GM23338 (cell line): Measurements from ENCODE around the gene THADA.

Experiments used
- CREB1 ChIP-seq: fragments of 250-450 bp; sonication (Bioruptor Pico); IDR thresholded peaks from 2 replicates; pipeline ENCODE4 v1.5.0; 2020; ENCODE audit warnings: low read depth, mild to moderate bottlenecking, moderate library complexity
- CTCF ChIP-seq, 2 experiments: fragments of 200-600 bp in 1 of 2; sonication (generic) in 1 of 2; conservative IDR thresholded peaks; 2 replicates each; pipeline versions ENCODE4 v1.5.1 to v1.6.1; 2016 to 2017; ENCODE audit warnings: antibody characterized with exemption in 2 of 2, low read depth in 2 of 2, mild to moderate bottlenecking in 2 of 2, moderate library complexity in 1 of 2
- ETS1 ChIP-seq: IDR thresholded peaks from 2 replicates; pipeline ENCODE4 v1.6.1; 2016; ENCODE audit warnings: antibody characterized with exemption
- EZH2 ChIP-seq: fragments of 200-600 bp; sonication (generic); IDR thresholded peaks from one replicate; pipeline ENCODE4 v1.8.0; 2017; ENCODE audit warnings: antibody characterized with exemption, mild to moderate bottlenecking, low read depth; ENCODE audit not compliant: unreplicated experiment
- EZH2phosphoT487 ChIP-seq: fragments of 200-600 bp; sonication (generic); IDR thresholded peaks from one replicate; pipeline ENCODE4 v1.8.1; 2018; ENCODE audit warnings: antibody characterized with exemption; ENCODE audit not compliant: unreplicated experiment
- NANOG ChIP-seq: IDR thresholded peaks from 2 replicates; pipeline ENCODE4 v1.6.1; 2016; ENCODE audit warnings: antibody characterized with exemption, borderline replicate concordance
- POLR2AphosphoS5 ChIP-seq: IDR thresholded peaks from 2 replicates; pipeline ENCODE4 v1.6.1; 2016; ENCODE audit warnings: antibody characterized with exemption, low read depth
- REST ChIP-seq: IDR thresholded peaks from one replicate; pipeline ENCODE4 v1.6.1; 2018; ENCODE audit warnings: antibody characterized with exemption; ENCODE audit not compliant: unreplicated experiment
- ZNF114 ChIP-seq: fragments of 250-450 bp; sonication (Bioruptor Pico); IDR thresholded peaks from 2 replicates; pipeline ENCODE4 v1.5.0; 2020; ENCODE audit warnings: mild to moderate bottlenecking, moderate library complexity
- ZNF462 ChIP-seq: fragments of 250-450 bp; sonication (Bioruptor Pico); IDR thresholded peaks from 2 replicates; pipeline ENCODE4 v1.5.0; 2020; ENCODE audit warnings: mild to moderate bottlenecking, moderate library complexity

GRCh38 chr2:43402002-43402401, 193.8 kb downstream of the THADA start:
- TF ChIP-seq ZNF114 (CRISPR knock-in tag) = no peak
- TF ChIP-seq CTCF (conservative IDR thresholded peaks at IDR 0.05; ENCODE audit: low read depth in 2 of 2) = no peak
- TF ChIP-seq REST = no peak
- no peak for TF ChIP-seq EZH2
- no peak for TF ChIP-seq POLR2AphosphoS5
- no peak for TF ChIP-seq EZH2phosphoT487
- TF ChIP-seq ZNF462 (CRISPR knock-in tag) = no peak
- TF ChIP-seq CREB1 (CRISPR knock-in tag) = no peak
- no peak for TF ChIP-seq ETS1
- TF ChIP-seq NANOG = no peak
